H1 (cell line): ENCODE results near the gene RREB1. TPM values are rescaled to one million over a fixed set of nuclear protein-coding genes. Genes with fewer than 3 reads are reported as not detected.
"Not testable (repeated sequence)": the region's sequence is repeated elsewhere in the genome, so short reads cannot be mapped to it uniquely, and the experiment has no call there.

Experiments
- CTCF ChIA-PET: fragments of 300-600 bp; sonication (Branson Sonifier 250); formaldehyde crosslinking; loops from one replicate; lab custom pipeline; 2021; ENCODE audit not compliant: partially characterized antibody; lab: Charles Lee
- POLR2A ChIA-PET: fragments of 300-600 bp; sonication (Branson Sonifier 250); formaldehyde crosslinking; loops from one replicate; lab custom pipeline; 2021; ENCODE audit warnings: inconsistent platforms; ENCODE audit not compliant: partially characterized antibody; lab: Charles Lee
- DNase-seq, 2 experiments: peaks; one replicate each; pipeline versions ENCODE4 v3.0.0 to v3.0.0-alpha.2; 2010 to 2022; ENCODE audit warnings: low spot score in 2 of 2, low read depth in 1 of 2, mixed read lengths in 1 of 2
- FAIRE-seq: peaks from 2 replicates; lab custom pipeline; 2011; peaks lifted over from hg19 to GRCh38; lab: Jason Lieb, UNC
- H2AFZ ChIP-seq: 2 replicates; pipeline ENCODE4 v1.8.1; 2012; ENCODE audit warnings: low read length, inconsistent platforms
- H2AK5ac ChIP-seq: 2 replicates; pipeline ENCODE4 v1.6.1; 2013; ENCODE audit warnings: low read depth, low read length
- H2BK120ac ChIP-seq: replicated peaks from 2 replicates; pipeline ENCODE3; 2013; ENCODE audit warnings: low read depth, low read length, inconsistent platforms
- H2BK12ac ChIP-seq: 2 replicates; pipeline ENCODE4 v1.6.1; 2013; ENCODE audit warnings: low read depth, low read length
- H2BK15ac ChIP-seq: 2 replicates; pipeline ENCODE4 v1.6.1; 2013; ENCODE audit warnings: low read length
- H2BK20ac ChIP-seq: 2 replicates; pipeline ENCODE4 v1.6.1; 2013; ENCODE audit warnings: low read length
- H2BK5ac ChIP-seq: 2 replicates; pipeline ENCODE4 v1.6.1; 2013; ENCODE audit warnings: low read depth, low read length
- H3K14ac ChIP-seq: 2 replicates; pipeline ENCODE4 v1.6.1; 2013; ENCODE audit warnings: inconsistent platforms; ENCODE audit not compliant: insufficient read length
- H3K18ac ChIP-seq: 2 replicates; pipeline ENCODE4 v1.6.1; 2013; ENCODE audit warnings: low read length; ENCODE audit errors: extremely low read depth
- H3K23ac ChIP-seq: 2 replicates; pipeline ENCODE4 v1.6.1; 2013; ENCODE audit warnings: inconsistent platforms; ENCODE audit not compliant: insufficient read length
- H3K23me2 ChIP-seq: 2 replicates; pipeline ENCODE4 v1.6.1; 2013; ENCODE audit warnings: low read depth, low read length
- H3K27ac ChIP-seq: 2 replicates; pipeline ENCODE4 v1.6.1; 2011; ENCODE audit warnings: low read depth, low read length, inconsistent platforms
- H3K27me3 ChIP-seq, 4 experiments: replicated peaks in 1 of 4; 1 replicate in 1 of 4; 2 replicates in 3 of 4; pipeline versions ENCODE4 v1.6.1 to v1.8.1; 2011 to 2013; ENCODE audit warnings: low read length in 3 of 4, mild to moderate bottlenecking in 3 of 4, inconsistent platforms in 2 of 4, mixed read lengths in 2 of 4, moderate library complexity in 1 of 4; ENCODE audit not compliant: control insufficient read depth in 3 of 4, insufficient read depth in 3 of 4; ENCODE audit errors: extremely low read depth in 1 of 4
- H3K36me3 ChIP-seq, 4 experiments: 2 replicates each; pipeline versions ENCODE4 v1.6.1 to v1.8.1; 2011 to 2013; ENCODE audit warnings: mild to moderate bottlenecking in 4 of 4, low read length in 3 of 4, moderate library complexity in 2 of 4, control low read depth in 1 of 4, inconsistent platforms in 1 of 4; ENCODE audit not compliant: insufficient read depth in 4 of 4, control insufficient read depth in 2 of 4
- H3K4ac ChIP-seq: replicated peaks from 2 replicates; pipeline ENCODE3; 2013; ENCODE audit warnings: low read length, low read depth, mixed read lengths, inconsistent platforms; ENCODE audit not compliant: insufficient read length
- H3K4me1 ChIP-seq, 4 experiments: replicated peaks in 1 of 4; 1 replicate in 1 of 4; 2 replicates in 3 of 4; pipeline versions ENCODE4 v1.6.1 to v1.8.1; 2011 to 2013; ENCODE audit warnings: low read length in 3 of 4, inconsistent platforms in 2 of 4, mixed read lengths in 1 of 4; ENCODE audit not compliant: insufficient read depth in 4 of 4, control insufficient read depth in 3 of 4
- H3K4me2 ChIP-seq, 2 experiments: 2 replicates each; pipeline versions ENCODE4 v1.6.1 to v1.8.1; 2011 to 2013; ENCODE audit warnings: low read depth in 2 of 2, low read length in 2 of 2, control low read depth in 1 of 2, inconsistent platforms in 1 of 2, mild to moderate bottlenecking in 1 of 2; ENCODE audit not compliant: insufficient read depth in 1 of 2
- H3K4me3 ChIP-seq, 4 experiments: fragments of 200-600, 300-600 bp in 1 of 4; sonication (generic), shearing (Covaris generic), sonication (Bioruptor Twin) in 1 of 4; 2 replicates each; pipeline versions ENCODE4 v1.5.1 to v1.8.1; 2011 to 2016; ENCODE audit warnings: low read length in 4 of 4, low read depth in 3 of 4, control low read depth in 2 of 4, inconsistent platforms in 2 of 4, mild to moderate bottlenecking in 2 of 4, mixed read lengths in 1 of 4, moderate library complexity in 1 of 4; ENCODE audit not compliant: insufficient read depth in 2 of 4; ENCODE audit errors: extremely low read depth in 1 of 4
- H3K56ac ChIP-seq: replicated peaks from 2 replicates; pipeline ENCODE3; 2013; ENCODE audit warnings: low read depth, mild to moderate bottlenecking, mixed read lengths, low read length, inconsistent platforms; ENCODE audit not compliant: insufficient read length
- H3K79me1 ChIP-seq: 2 replicates; pipeline ENCODE4 v1.6.1; 2013; ENCODE audit warnings: low read depth, low read length, control low read depth
- H3K79me2 ChIP-seq, 2 experiments: 2 replicates each; pipeline versions ENCODE4 v1.6.1 to v1.8.1; 2012 to 2013; ENCODE audit warnings: low read length in 2 of 2, mild to moderate bottlenecking in 2 of 2, inconsistent platforms in 1 of 2; ENCODE audit not compliant: insufficient read depth in 2 of 2, control insufficient read depth in 1 of 2
- H3K9ac ChIP-seq, 4 experiments: replicated peaks in 1 of 4; 1 replicate in 1 of 4; 2 replicates in 3 of 4; pipeline versions ENCODE4 v1.6.1 to v1.8.1; 2011 to 2013; ENCODE audit warnings: low read depth in 3 of 4, low read length in 3 of 4, control low read depth in 2 of 4, mild to moderate bottlenecking in 2 of 4, moderate library complexity in 2 of 4, inconsistent platforms in 1 of 4; ENCODE audit errors: extremely low read depth in 1 of 4
- H3K9me3 ChIP-seq, 2 experiments: 2 replicates each; pipeline versions ENCODE4 v1.6.1 to v1.8.1; 2012 to 2013; ENCODE audit warnings: mild to moderate bottlenecking in 2 of 2, moderate library complexity in 2 of 2, control low read depth in 1 of 2, inconsistent platforms in 1 of 2, low read depth in 1 of 2, low read length in 1 of 2, mixed read lengths in 1 of 2; ENCODE audit not compliant: insufficient read depth in 2 of 2
- H4K20me1 ChIP-seq, 2 experiments: replicated peaks in 1 of 2; 2 replicates each; pipeline versions ENCODE3 to v1.8.1; 2011 to 2013; ENCODE audit warnings: inconsistent platforms in 2 of 2, low read length in 2 of 2, mild to moderate bottlenecking in 1 of 2; ENCODE audit not compliant: insufficient read depth in 2 of 2, control insufficient read depth in 1 of 2
- H4K5ac ChIP-seq: 2 replicates; pipeline ENCODE4 v1.6.1; 2013; ENCODE audit warnings: low read length, low read depth, mixed read lengths, inconsistent platforms; ENCODE audit not compliant: insufficient read length
- H4K8ac ChIP-seq: 2 replicates; pipeline ENCODE4 v1.8.0; 2013; ENCODE audit warnings: mild to moderate bottlenecking, moderate library complexity, low read length, inconsistent platforms; ENCODE audit not compliant: insufficient read depth; ENCODE audit errors: extremely low read depth
- H4K91ac ChIP-seq: replicated peaks from 2 replicates; pipeline ENCODE3; 2013; ENCODE audit warnings: low read length, mixed read lengths, inconsistent platforms; ENCODE audit not compliant: insufficient read length
- WGBS, 2 experiments: shearing (Covaris generic) in 1 of 2; methylation state at CpG; one replicate each; pipeline versions ENCODE4 v1.1.6 to v1.1.7; 2013 to 2015; ENCODE audit warnings: low lambda C conversion rate in 2 of 2, mixed read lengths in 2 of 2, inconsistent platforms in 1 of 2, low coverage in 1 of 2, missing lambda C conversion rate in 1 of 2; ENCODE audit not compliant: insufficient replicate concordance in 2 of 2, insufficient coverage in 1 of 2, insufficient read length in 1 of 2; ENCODE audit errors: extremely low coverage in 1 of 2, missing lambda C conversion rate in 1 of 2; 5-methylcytosine and 5-hydroxymethylcytosine counted together
- polyA plus RNA-seq, 7 experiments: library from polyadenylated mRNA; depleted of rRNA in 3 of 7; stranded (reverse) in 5 of 7; unstranded in 2 of 7; fragments of >200 nt in 5 of 7; fragments of 200-250 nt in 2 of 7; gene quantifications; 1 replicate in 5 of 7; 2 replicates in 1 of 7; 4 replicates in 1 of 7; pipeline versions ENCODE4 v1.2.1 to v1.2.3, GENCODE V29; 2011 to 2013; ENCODE audit warnings: missing spikeins in 2 of 7, mixed read lengths in 2 of 7
- total RNA-seq: library from RNA; stranded (reverse); fragmentation: NEBNext Ultra II Directional; extraction: Animal tissue kit (Norgen Biotek cat#: 25700); gene quantifications from 2 replicates; pipeline ENCODE4 v1.2.1, GENCODE V29; 2021

RREB1 gene
- total and polyA plus RNA-seq, 2 of the 8 experiments (the other 6 are each of a cell fraction or from before 2014, with no cell fraction given): 3.9 to 34.7 TPM

GRCh38 chr6:7157307-7157706 is 49.5 kb downstream of the RREB1 start:
- not testable (repeated sequence) for H2BK5ac ChIP-seq, H3K56ac ChIP-seq, H3K4ac ChIP-seq, H3K14ac ChIP-seq, H3K9me3 ChIP-seq, H3K36me3 ChIP-seq, FAIRE-seq, H2AFZ ChIP-seq, H3K23ac ChIP-seq, H3K4me3 ChIP-seq, H3K4me1 ChIP-seq, H4K8ac ChIP-seq, H2BK120ac ChIP-seq, H4K91ac ChIP-seq, H4K20me1 ChIP-seq, H3K27ac ChIP-seq, H2BK20ac ChIP-seq, H2AK5ac ChIP-seq, H2BK12ac ChIP-seq, H3K27me3 ChIP-seq, H3K79me1 ChIP-seq, H3K9ac ChIP-seq, H3K18ac ChIP-seq, H3K23me2 ChIP-seq, DNase-seq, H4K5ac ChIP-seq
- H2BK15ac ChIP-seq: 0 out of 2 replicates have a peak overlapping the region, but pooled peaks have one; percentile 77
- CTCF ChIA-PET: interaction anchor here (0.5 to 2.4 kb wide), 5 partner anchors 9 to 280 kb away, joined by 3 to 10 read pairs (median 8); no protein-coding TSS in a partner anchor
- H3K79me2 ChIP-seq: peaks cover 8 to 62% of the 10 kb centered on the region in 2 experiments
- WGBS, 2 experiments: 91% methylated on average over 7 of the region's 7 CpGs; no CpG with 5 or more reads in 1 of the 2 experiments
- H3K4me2 ChIP-seq: 0 out of 4 replicates have a peak overlapping the region, but pooled peaks of 1 of the 2 experiments have one; percentile 19
- POLR2A ChIA-PET: interaction anchor here (1.0 to 1.9 kb wide), 5 partner anchors 12 to 99 kb away, joined by 3 to 13 read pairs (median 8); partner anchors contain the start of gene RREB1
